Epidermal melanocyte (primary cell): Measurements from ENCODE around the gene GLMN.
"Not testable (repeated sequence)": the region's sequence is repeated elsewhere in the genome, so short reads cannot be mapped to it uniquely, and the experiment has no call there.

Experiments used
- DNase-seq: peaks from one replicate; pipeline ENCODE4 v3.0.0; 2011; ENCODE audit warnings: low spot score; ENCODE audit not compliant: insufficient read length

GLMN gene

DNA sequence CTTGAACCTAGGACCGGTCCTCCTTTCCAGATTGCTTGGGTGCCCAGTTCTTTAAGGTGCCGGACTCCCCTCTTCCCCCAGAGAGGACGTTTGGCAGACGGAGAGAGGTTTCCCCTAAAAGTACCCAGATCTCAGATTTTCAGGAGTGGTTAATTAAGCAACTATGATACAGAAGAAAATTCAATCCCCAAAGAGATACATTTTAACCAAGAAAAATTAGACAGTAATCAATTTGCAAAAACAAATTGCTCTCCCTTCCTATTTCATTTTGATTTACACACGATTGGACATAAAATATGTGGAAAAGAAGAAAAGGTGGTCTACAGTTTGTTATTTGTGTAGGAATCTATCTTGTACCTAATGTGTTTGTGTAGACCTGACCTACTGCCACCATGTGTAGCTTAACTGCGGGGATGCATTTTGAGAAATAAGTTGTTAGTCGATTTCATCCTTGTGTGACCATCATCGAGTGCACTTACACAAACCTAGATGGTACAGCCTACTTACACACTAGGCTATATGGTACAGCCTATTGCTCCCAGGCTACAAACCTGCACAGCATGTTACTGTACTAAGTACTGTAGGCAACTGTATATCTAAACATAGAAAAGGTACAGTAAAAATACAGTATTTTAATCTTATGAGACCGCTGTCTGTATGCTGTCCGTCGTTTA, 827 bp upstream of the GLMN start:
- DNase-seq: no peak

GRCh38 chr1:92298213-92298572, 594 bp downstream of the GLMN start:
- no peak for DNase-seq

- DNase-seq: no peak
Observed at GRCh38 chr1:92291372-92291999, 7.3 kb downstream of the GLMN start.

- not testable (repeated sequence) for DNase-seq
Observed at GRCh38 chr1:92281411-92281810, 17.4 kb downstream of the GLMN start.

DNA sequence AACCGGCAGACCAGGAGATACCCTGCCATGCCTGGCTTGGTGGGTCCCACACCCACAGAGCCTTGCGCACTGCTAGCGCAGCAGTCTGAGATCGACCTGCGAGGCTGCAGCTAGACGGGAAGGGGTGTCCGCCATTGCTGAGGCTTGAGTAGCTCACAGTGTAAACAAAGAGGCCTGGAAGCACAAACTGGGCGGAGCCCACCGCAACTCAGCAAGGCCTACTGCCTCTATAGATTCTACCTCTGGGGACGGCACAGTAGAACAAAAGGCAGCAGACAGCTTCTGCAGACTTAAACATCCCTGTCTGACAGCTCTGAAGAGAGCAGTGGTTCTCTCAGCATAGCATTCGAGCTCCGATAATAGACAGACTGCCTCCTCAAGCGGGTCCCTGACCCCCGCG, 19.0 kb downstream of the GLMN start:
- not testable (repeated sequence) for DNase-seq

DNA sequence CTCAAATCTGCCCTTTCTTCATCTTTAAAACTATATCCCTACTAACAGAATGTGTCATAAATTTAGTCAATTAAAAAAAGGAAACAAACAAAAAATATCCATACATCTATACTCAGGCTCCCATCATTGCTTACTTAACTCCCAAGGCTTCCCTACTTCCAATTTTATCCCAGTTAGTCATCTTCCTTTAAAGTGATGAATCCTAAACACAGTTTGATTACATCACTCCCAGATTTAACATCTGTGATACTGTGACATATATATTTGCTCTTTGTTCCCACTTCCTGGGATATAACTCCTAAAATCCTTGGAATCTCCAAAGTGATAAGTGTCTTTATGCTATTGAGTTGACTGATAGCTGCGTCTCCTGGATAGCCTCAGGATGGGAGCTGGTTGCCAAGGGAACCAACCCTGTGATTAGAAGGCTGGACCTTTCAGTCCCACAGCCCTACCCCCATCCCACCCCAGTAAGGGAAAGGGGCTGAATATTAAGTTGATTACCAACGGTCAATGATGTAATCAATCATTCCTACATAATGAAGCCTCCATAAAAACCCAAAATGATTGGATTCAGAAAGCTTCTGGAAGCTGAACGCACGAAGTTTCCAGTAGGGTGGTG, 21.6 kb downstream of the GLMN start:
- no peak for DNase-seq

GRCh38 chr1:92276082-92276481, 22.7 kb downstream of the GLMN start:
- no peak for DNase-seq

DNA sequence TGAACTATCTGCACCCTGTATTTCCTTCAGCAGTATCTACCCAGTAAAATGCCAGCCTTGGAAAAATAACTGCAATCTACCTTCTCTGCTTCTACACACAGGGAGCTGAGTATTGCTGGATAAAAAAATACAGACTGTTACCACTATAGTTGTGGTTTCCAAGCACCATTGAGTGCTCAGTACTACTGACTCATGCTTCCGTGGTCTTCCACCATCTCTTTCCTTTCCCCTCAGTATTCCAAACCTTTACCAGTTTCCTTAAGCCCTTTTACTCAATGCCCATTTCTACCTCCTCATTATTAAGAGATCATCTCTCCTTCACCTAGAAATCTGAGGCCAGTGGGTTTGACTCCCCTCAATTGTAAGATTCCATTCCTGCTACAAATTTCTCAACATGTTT, 23.8 kb downstream of the GLMN start:
- no peak for DNase-seq

- no peak for DNase-seq
Observed at GRCh38 chr1:92273039-92273438, 25.7 kb downstream of the GLMN start.

GRCh38 chr1:92262516-92262915, 36.3 kb downstream of the GLMN start:
- no peak for DNase-seq

GRCh38 chr1:92259350-92259749, 39.4 kb downstream of the GLMN start:
- no peak for DNase-seq

- not testable (repeated sequence) for DNase-seq
Observed at GRCh38 chr1:92254714-92255113, 44.1 kb downstream of the GLMN start.

DNA sequence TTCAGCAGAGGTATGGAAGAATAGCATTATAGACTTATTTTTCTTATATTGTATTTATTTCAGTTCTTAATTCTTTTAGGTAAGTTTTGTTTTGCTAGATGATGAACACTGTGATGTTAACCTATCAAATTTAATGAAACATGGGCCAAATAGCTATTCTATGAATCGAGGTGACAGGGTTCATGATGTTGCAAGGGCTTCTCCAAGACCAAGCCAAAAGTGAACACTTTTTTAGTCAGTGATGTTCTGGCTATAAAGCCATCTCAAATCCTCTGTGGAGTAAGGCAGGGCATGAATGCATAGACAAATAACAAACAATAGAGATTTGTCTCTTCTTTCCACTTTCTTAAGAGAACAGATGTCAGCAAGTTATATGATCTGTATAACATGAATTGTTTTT, 54.4 kb downstream of the GLMN start:
- DNase-seq: no peak

GRCh38 chr1:92240034-92240433, 58.8 kb downstream of the GLMN start:
- DNase-seq: no peak

DNA sequence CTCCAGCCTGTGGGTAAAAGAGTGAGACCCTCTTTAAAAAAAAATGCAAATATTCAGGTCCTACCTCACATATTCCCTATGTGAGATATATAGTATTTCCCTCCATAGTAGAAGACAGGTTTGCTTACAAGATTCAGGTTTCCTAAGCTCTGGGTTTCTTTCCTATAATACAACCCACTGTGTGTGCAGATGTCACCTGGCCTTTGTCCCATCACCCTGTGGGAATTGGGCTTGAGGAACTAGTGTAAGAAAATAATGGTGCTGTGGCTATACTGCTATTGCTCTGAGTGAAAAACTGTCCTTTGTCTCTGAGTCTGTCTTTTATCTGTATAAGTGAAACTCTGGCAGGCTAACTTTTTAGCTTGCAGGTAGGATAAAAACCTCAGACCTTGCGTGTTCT, 68.1 kb downstream of the GLMN start:
- DNase-seq: no peak

- no peak for DNase-seq
Observed at GRCh38 chr1:92228401-92228800, 70.4 kb downstream of the GLMN start.

GRCh38 chr1:92219028-92219427, 79.8 kb downstream of the GLMN start:
- no peak for DNase-seq

- no peak for DNase-seq
Observed at GRCh38 chr1:92218559-92218958, 80.2 kb downstream of the GLMN start.

GRCh38 chr1:92217721-92218120, 81.1 kb downstream of the GLMN start, which contains the start of gene C1orf146:
C1orf146 (plus strand) TSS chr1:92217915; CDS start chr1:92231421, 13,506 bp downstream.
- DNase-seq: no peak

- no peak for DNase-seq
Observed at GRCh38 chr1:92211166-92211565, 87.6 kb downstream of the GLMN start.

- DNase-seq: no peak
Observed at GRCh38 chr1:92210701-92211100, 88.1 kb downstream of the GLMN start.

- DNase-seq: no peak
Observed at GRCh38 chr1:92203105-92203504, 95.7 kb downstream of the GLMN start.

GRCh38 chr1:92201973-92202372, 96.8 kb downstream of the GLMN start:
- DNase-seq: no peak
